ENCODE data around the gene RDH11. TPM values are rescaled to one million over a fixed set of nuclear protein-coding genes. Genes with fewer than 3 reads are reported as not detected.

Gene RDH11
- total RNA-seq, 1 donor from 2014 or later, result 78.2 TPM

- TF ChIP-seq CTCF (IDR thresholded peaks at IDR 0.05; ENCODE audit: insufficient read depth, low read length, poor library complexity, severe bottlenecking), result no peak
- DNase-seq (ENCODE audit: low read depth), result no peak
- no peaks in the 10 kb centered on the region for H3K27me3 ChIP-seq (ENCODE audit: control insufficient read depth, insufficient read depth, low read length)
- H3K4me3 ChIP-seq (ENCODE audit: low read depth, low read length), result no peak overlapping the region
- no peaks in the 10 kb centered on the region for H3K36me3 ChIP-seq (ENCODE audit: control insufficient read depth, insufficient read depth, low read length)
Observed at GRCh38 chr14:67643713-67644112, 51.9 kb downstream of the RDH11 start.

GRCh38 chr14:67641902-67642749 lies 53.4 kb downstream of the RDH11 start:
- no peak for TF ChIP-seq CTCF (IDR thresholded peaks at IDR 0.05; ENCODE audit: insufficient read depth, low read length, poor library complexity, severe bottlenecking)
- Histone ChIP-seq H3K36me3 (ENCODE audit: control insufficient read depth, insufficient read depth, low read length) (no peaks in the 10 kb centered on the region), H3K27me3 (ENCODE audit: control insufficient read depth, insufficient read depth, low read length) (no peaks in the 10 kb centered on the region), H3K4me3 (ENCODE audit: low read depth, low read length) (no peak overlapping the region)
- DNase-seq (ENCODE audit: low read depth), result no peak

- TF ChIP-seq CTCF (IDR thresholded peaks at IDR 0.05; ENCODE audit: insufficient read depth, low read length, poor library complexity, severe bottlenecking), result no peak
- H3K27me3 ChIP-seq (ENCODE audit: control insufficient read depth, insufficient read depth, low read length), result no peaks in the 10 kb centered on the region
- DNase-seq (ENCODE audit: low read depth), result no peak
- H3K4me3 ChIP-seq (ENCODE audit: low read depth, low read length), result no peak overlapping the region
- no peaks in the 10 kb centered on the region for H3K36me3 ChIP-seq (ENCODE audit: control insufficient read depth, insufficient read depth, low read length)
Observed at GRCh38 chr14:67641480-67641879, 54.1 kb downstream of the RDH11 start.

- TF ChIP-seq CTCF (IDR thresholded peaks at IDR 0.05; ENCODE audit: insufficient read depth, low read length, poor library complexity, severe bottlenecking), result no peak
- Histone ChIP-seq H3K27me3 (ENCODE audit: control insufficient read depth, insufficient read depth, low read length) (no peaks in the 10 kb centered on the region), H3K4me3 (ENCODE audit: low read depth, low read length) (no peak overlapping the region), H3K36me3 (ENCODE audit: control insufficient read depth, insufficient read depth, low read length) (no peaks in the 10 kb centered on the region)
- DNase-seq (ENCODE audit: low read depth), result no peak
Observed at GRCh38 chr14:67638642-67639041, 56.9 kb downstream of the RDH11 start.

GRCh38 chr14:67636361-67636919 lies 59.1 kb downstream of the RDH11 start:
- no peak for TF ChIP-seq CTCF (IDR thresholded peaks at IDR 0.05; ENCODE audit: insufficient read depth, low read length, poor library complexity, severe bottlenecking)
- Histone ChIP-seq H3K4me3 (ENCODE audit: low read depth, low read length) (no peak overlapping the region), H3K36me3 (ENCODE audit: control insufficient read depth, insufficient read depth, low read length) (no peaks in the 10 kb centered on the region), H3K27me3 (ENCODE audit: control insufficient read depth, insufficient read depth, low read length) (no peaks in the 10 kb centered on the region)
- DNase-seq (ENCODE audit: low read depth), result no peak

All from kidney epithelial cell (primary cell).